Head of caudate nucleus (tissue), 42 donors: Measurements from ENCODE around the gene YJU2.
"Not testable (repeated sequence)": the region's sequence is repeated elsewhere in the genome, so short reads cannot be mapped to it uniquely, and the experiment has no call there.

ENCODE experiments used
- DNase-seq, 42 donors: peaks; one replicate each; pipeline versions ENCODE4 v3.0.0 to v3.0.0-alpha.2; 2020 to 2021; ENCODE audit warnings: mixed read lengths in 7 of 42
- intact Hi-C: fragments of 100-400 bp; cut with DNase I; formaldehyde crosslinking; loops from one replicate; pipeline ENCODE4 v1.15.0; 2022

Gene YJU2

GRCh38 chr19:4224470-4224869, 22.4 kb upstream of the YJU2 start:
- intact Hi-C loops: no loop called here
- DNase-seq: peak in 25 of 42 donors; percentile 11 to 58 (median 27)

- intact Hi-C loops: no loop called here
Measured at GRCh38 chr19:4225885-4226284, 21.0 kb upstream of the YJU2 start.

GRCh38 chr19:4227771-4228170, 19.1 kb upstream of the YJU2 start:
- DNase-seq: no peak
- intact Hi-C loops: no loop called here

More at GRCh38 chr19:4225885-4226284, 21.0 kb upstream of the YJU2 start:
- DNase-seq: no peak

- intact Hi-C loops: no loop called here
- DNase-seq: no peak
Measured at GRCh38 chr19:4228765-4229178, 18.1 kb upstream of the YJU2 start.

GRCh38 chr19:4229179-4229931, 17.5 kb upstream of the YJU2 start, which contains the start of gene EBI3:
Gene EBI3 (plus strand): TSS chr19:4229523. CDS start chr19:4229551, 28 bp downstream.
- DNase-seq: peak in 33 of 42 donors; percentile 4 to 63 (median 27)
- intact Hi-C loops: no loop called here

DNA sequence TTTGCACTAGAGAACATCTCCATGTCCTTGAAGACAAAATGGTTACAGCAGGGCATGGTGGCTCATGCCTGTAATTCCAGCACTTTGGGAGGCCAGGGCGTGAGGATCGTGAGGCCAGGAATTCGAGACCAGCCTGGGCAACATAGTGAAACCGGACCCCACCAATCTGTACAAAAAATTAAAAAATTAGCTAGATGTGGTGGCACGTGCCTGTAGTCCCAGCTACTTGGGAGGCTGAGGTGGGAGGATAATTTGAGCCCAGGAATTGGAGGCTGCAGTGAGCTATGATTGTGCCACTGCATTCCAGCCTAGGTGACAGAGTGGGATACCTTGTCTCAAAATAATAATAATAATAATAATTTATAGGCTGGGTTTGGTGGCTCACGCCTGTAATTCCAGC, 16.6 kb upstream of the YJU2 start:
- intact Hi-C loops: not testable (repeated sequence)

GRCh38 chr19:4231521-4231920, 15.4 kb upstream of the YJU2 start:
- intact Hi-C loops: not testable (repeated sequence)

More for the DNA sequence above, 16.6 kb upstream of the YJU2 start:
- DNase-seq: not testable (repeated sequence)

DNA sequence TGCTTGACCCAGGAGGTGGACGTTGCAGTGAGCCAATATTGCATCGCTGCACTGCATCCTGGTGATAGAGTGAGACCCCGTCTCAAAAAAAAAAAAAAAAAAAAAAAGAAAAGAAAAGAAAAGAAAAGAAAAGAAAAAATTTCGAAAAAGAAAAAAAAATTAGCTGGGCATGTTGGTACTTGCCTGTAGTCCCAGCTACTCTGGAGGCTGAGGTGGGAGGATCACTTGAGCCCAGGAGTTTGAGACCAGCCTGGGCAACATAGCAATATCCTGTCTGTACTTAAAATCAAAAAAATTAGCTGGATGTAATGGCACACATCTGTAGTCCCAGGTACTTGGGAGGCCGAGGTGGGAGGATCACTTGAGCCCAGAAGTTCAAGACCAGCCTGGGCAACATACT, 14.7 kb upstream of the YJU2 start:
- intact Hi-C loops, DNase-seq: not testable (repeated sequence)

More at GRCh38 chr19:4231521-4231920, 15.4 kb upstream of the YJU2 start:
- not testable (repeated sequence) for DNase-seq

GRCh38 chr19:4232614-4233281, 14.1 kb upstream of the YJU2 start:
- no peak for DNase-seq

GRCh38 chr19:4233282-4233853, 13.5 kb upstream of the YJU2 start:
- intact Hi-C loops: no loop called here
- peak in 38 of 42 donors; percentile 17 to 76 (median 56) for DNase-seq

More at GRCh38 chr19:4232614-4233281, 14.1 kb upstream of the YJU2 start:
- intact Hi-C loops: no loop called here

- peak in 39 of 42 donors; percentile 21 to 79 (median 56) for DNase-seq
- intact Hi-C loops: no loop called here
Measured at GRCh38 chr19:4234142-4234861, 12.6 kb upstream of the YJU2 start.

- intact Hi-C loops: no loop called here
Measured at GRCh38 chr19:4234862-4235201, 12.0 kb upstream of the YJU2 start.

DNA sequence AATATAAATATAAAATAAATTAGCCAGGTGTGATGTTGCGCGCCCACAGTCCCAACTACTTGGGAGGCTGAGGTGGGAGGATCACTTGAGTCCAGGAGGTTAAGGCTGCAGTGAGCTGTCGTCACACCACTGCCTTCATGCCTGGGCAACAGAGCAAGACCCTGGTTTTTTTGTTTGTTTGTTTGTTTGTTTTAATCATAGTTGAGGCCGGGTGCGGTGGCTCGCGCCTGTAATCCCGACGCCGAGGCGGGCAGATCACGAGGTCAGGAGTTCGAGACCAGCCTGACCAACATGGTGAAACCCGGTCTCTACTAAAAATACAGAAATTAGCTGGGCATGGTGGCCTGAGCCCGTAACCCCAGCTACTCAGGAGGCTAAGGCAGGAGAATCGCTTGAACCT, 9.4 kb upstream of the YJU2 start:
- DNase-seq, intact Hi-C loops: not testable (repeated sequence)

More at GRCh38 chr19:4234862-4235201, 12.0 kb upstream of the YJU2 start:
- DNase-seq: no peak

DNA sequence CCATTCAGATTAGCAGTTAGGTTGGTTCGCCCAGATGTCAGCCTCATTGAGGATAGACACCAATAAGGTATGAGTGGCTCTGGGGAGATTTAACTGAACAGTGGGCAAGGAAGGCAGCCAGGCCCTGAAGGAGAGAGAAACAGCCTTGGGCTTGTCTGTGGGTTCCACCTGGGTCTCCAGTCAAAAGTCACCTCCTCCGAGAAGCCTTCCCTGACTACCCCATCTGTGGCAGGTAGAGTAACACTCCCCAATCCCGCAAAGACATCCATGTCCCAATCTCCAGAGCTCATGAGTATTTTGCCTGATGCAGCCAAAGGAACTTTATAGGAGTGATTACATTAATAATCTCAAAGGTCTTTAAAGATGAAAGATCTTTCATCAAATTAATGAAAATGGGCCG, 8.0 kb upstream of the YJU2 start:
- no peak for DNase-seq
- intact Hi-C loops: no loop called here

GRCh38 chr19:4241824-4242430, 5.0 kb upstream of the YJU2 start:
- intact Hi-C loops: no loop called here
- no peak for DNase-seq

DNA sequence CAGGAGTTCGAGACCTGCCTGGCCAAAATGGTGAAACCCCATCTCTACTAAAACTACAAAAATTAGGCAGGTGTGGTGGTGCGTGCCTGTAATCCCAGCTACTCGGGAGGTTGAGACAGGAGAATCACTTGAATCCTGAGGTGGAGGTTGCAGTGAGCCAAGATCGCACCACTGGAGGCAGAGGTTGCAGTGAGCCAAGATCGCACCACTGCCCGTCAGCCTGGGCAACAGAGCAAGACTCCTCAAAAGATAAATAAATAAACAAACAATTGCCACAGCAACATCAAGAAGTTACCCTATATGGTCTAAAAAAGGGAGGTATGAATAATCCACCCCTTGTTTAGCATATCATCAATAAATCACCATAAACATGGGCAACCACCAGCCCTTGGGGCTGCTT, 942 bp upstream of the YJU2 start:
- not testable (repeated sequence) for DNase-seq
- intact Hi-C loops: loop anchor here (5.0 kb wide), 1 partner anchor 156 kb away; the partner anchor contains the start of genes CHAF1A and SH3GL1

- DNase-seq: no peak
- intact Hi-C loops: no loop called here
Measured at GRCh38 chr19:4256563-4256962, 9.7 kb downstream of the YJU2 start.

DNA sequence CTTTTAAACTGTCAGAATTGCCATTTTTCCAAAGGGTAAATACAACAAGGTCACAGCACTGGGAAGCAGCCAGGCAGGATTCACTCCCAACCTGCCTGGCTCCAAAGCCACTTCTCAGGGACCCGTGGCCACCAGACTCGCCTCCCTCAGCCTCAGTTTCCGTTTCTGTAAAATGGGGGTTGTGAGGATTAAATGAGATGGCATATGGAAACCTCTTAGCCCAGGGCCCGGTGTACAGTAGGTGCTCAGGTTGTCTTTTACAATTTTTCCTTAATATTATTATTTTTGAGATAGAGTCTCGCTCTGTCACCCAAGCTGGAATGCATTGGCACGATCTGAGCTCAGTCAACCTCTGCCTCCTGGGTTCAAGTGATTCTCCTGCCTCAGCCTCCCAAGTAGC, 10.1 kb downstream of the YJU2 start:
- DNase-seq: no peak
- intact Hi-C loops: no loop called here

DNA sequence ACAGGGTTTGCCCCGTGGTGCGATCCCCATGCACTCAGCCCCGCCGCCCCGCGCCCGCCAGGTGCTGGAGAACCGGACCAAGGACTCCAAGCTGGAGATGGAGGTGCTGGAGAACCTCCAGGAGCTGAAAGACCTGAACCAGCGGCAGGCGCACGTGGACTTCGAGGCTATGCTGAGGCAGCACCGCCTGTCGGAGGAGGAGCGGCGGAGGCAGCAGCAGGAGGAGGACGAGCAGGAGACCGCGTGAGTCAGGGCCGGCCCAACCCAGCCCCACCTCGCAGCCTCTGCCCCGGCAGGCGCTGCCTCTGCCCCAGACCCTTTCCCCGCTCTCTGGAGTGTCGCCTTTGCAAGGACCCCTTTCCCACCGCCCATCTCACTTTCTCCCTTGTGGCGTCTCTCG, 11.3 kb downstream of the YJU2 start:
- DNase-seq: no peak
- intact Hi-C loops: no loop called here
